ENCODE results near the gene RNU1-4.
"Not testable (repeated sequence)": the region's sequence is repeated elsewhere in the genome, so short reads cannot be mapped to it uniquely, and the experiment has no call there.

- TF ChIP-seq POLR2A (IDR thresholded peaks at IDR 0.05; ENCODE audit: low read depth, low read length); POLR2AphosphoS5 (IDR thresholded peaks at IDR 0.05; ENCODE audit: low read depth, low read length); TAF1 (IDR thresholded peaks at IDR 0.05; ENCODE audit: borderline replicate concordance, low read depth, low read length): not testable (repeated sequence)
Measured at GRCh38 chr1:16770139-16770759, 29.9 kb downstream of the RNU1-4 start.
